HG02943 (cell line): Measurements from ENCODE around the gene DSG3.

Source experiments
- ATAC-seq: cut with Tn5 transposase; IDR thresholded peaks from one replicate; pipeline ENCODE4 v1.9.1; 2021; ENCODE audit warnings: mild to moderate bottlenecking, low read depth, moderate library complexity; ENCODE audit not compliant: unreplicated experiment

DSG3 gene

GRCh38 chr18:31447530-31448191 is at the start of gene DSG3:
Gene DSG3 (plus strand): TSS chr18:31447741. CDS start chr18:31447878, 137 bp downstream.
- ATAC-seq = no peak

- ATAC-seq = no peak
Observed at GRCh38 chr18:31398191-31398590, 49.4 kb upstream of the DSG3 start.

GRCh38 chr18:31399306-31400032 is 48.1 kb upstream of the DSG3 start:
- ATAC-seq = no peak

GRCh38 chr18:31401156-31402025 is 46.1 kb upstream of the DSG3 start:
- no peak for ATAC-seq

GRCh38 chr18:31402026-31402373 is 45.5 kb upstream of the DSG3 start:
- ATAC-seq = no peak

GRCh38 chr18:31403409-31403808 is 44.1 kb upstream of the DSG3 start:
- no peak for ATAC-seq

- no peak for ATAC-seq
Observed at GRCh38 chr18:31407649-31408048, 39.9 kb upstream of the DSG3 start.

- no peak for ATAC-seq
Observed at GRCh38 chr18:31409276-31409675, 38.3 kb upstream of the DSG3 start.

GRCh38 chr18:31410716-31411483 is 36.6 kb upstream of the DSG3 start:
- ATAC-seq = no peak

- ATAC-seq = no peak
Observed at GRCh38 chr18:31413137-31413536, 34.4 kb upstream of the DSG3 start.

- ATAC-seq = no peak
Observed at GRCh38 chr18:31417850-31418249, 29.7 kb upstream of the DSG3 start.

GRCh38 chr18:31419457-31419932 is 28.0 kb upstream of the DSG3 start:
- ATAC-seq = no peak

GRCh38 chr18:31420032-31420431 is 27.5 kb upstream of the DSG3 start:
- ATAC-seq = no peak

- no peak for ATAC-seq
Observed at GRCh38 chr18:31420524-31420923, 27.0 kb upstream of the DSG3 start.

- ATAC-seq = no peak
Observed at GRCh38 chr18:31424383-31424988, 23.1 kb upstream of the DSG3 start.

GRCh38 chr18:31426021-31426420 is 21.5 kb upstream of the DSG3 start:
- no peak for ATAC-seq

GRCh38 chr18:31426871-31427406 is 20.6 kb upstream of the DSG3 start:
- no peak for ATAC-seq

- ATAC-seq = no peak
Observed at GRCh38 chr18:31428211-31428610, 19.3 kb upstream of the DSG3 start.

- no peak for ATAC-seq
Observed at GRCh38 chr18:31429623-31430022, 17.9 kb upstream of the DSG3 start.

- no peak for ATAC-seq
Observed at GRCh38 chr18:31430072-31430471, 17.5 kb upstream of the DSG3 start.
